Measurements from ENCODE around the gene RIC1.

DNA sequence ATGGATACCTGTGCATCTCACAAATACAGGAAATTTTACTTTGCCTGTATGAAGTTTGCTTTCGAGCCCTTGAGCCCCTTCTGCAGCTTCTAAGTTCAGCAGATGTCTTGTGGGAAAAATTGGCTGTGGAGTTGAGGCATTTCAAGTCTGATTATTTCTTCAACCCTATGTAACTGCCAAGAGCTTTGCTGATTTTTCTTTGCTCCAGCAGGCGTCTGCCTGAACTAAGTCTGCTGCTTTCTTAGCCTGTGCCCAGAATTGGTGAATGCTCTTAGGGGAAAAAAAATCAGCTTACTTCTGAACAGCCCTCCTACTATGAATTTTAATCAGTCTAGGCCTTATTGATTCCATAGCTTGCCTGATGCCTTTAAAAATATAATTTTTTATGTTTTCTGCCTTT is 41.2 kb downstream of the RIC1 start:
- TF ChIP-seq ZNF664 (tag by site-specific recombination; IDR thresholded peaks at IDR 0.05) = no peak
- no peak for TF ChIP-seq GLIS1 (tag by site-specific recombination; IDR thresholded peaks at IDR 0.05)
- no peak for TF ChIP-seq CTCF (tag by site-specific recombination; IDR thresholded peaks at IDR 0.05)
- no peak for TF ChIP-seq ZFP3 (tag by site-specific recombination; IDR thresholded peaks at IDR 0.05; ENCODE audit: low read depth)
- no peak for TF ChIP-seq TCF7L2 (IDR thresholded peaks at IDR 0.05; ENCODE audit: borderline replicate concordance, low read depth, low read length)
- no peak for TF ChIP-seq ZNF19 (tag by site-specific recombination; IDR thresholded peaks at IDR 0.05; ENCODE audit: low read depth)
- TF ChIP-seq ZNF558 (tag by site-specific recombination; IDR thresholded peaks at IDR 0.05) = no peak
- TF ChIP-seq, protein P1, sequence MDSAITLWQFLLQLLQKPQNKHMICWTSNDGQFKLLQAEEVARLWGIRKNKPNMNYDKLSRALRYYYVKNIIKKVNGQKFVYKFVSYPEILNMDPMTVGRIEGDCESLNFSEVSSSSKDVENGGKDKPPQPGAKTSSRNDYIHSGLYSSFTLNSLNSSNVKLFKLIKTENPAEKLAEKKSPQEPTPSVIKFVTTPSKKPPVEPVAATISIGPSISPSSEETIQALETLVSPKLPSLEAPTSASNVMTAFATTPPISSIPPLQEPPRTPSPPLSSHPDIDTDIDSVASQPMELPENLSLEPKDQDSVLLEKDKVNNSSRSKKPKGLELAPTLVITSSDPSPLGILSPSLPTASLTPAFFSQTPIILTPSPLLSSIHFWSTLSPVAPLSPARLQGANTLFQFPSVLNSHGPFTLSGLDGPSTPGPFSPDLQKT (IDR thresholded peaks at IDR 0.05; ENCODE audit: borderline replicate concordance, low read depth, low read length) = no peak
